ENCODE data around the gene DUSP16.
A peak's percentile ranks its signal among the peaks of the same experiment; 100 is the strongest.

The DUSP16 gene

GRCh38 chr12:12427568-12427967 lies 135.1 kb downstream of the DUSP16 start:
- TF ChIP-seq CTCF (IDR thresholded peaks at IDR 0.05; ENCODE audit: low read depth, low read length), result no peak
- DNase-seq (ENCODE audit: low read depth in 2 of 2), result no peak
- no peak overlapping the region for H3K4me3 ChIP-seq (replicated peaks in 1 of 2; ENCODE audit: low read depth in 2 of 2, low read length in 2 of 2)

- no peak for TF ChIP-seq CTCF (IDR thresholded peaks at IDR 0.05; ENCODE audit: low read depth, low read length)
- H3K4me3 ChIP-seq (replicated peaks in 1 of 2; ENCODE audit: low read depth in 2 of 2, low read length in 2 of 2), result no peak overlapping the region
- DNase-seq (ENCODE audit: low read depth in 2 of 2), result peak; percentile 51 to 61
These were observed 137.0 kb downstream of the DUSP16 start for GRCh38 chr12:12425616-12426015.

- H3K4me3 ChIP-seq (replicated peaks in 1 of 2; ENCODE audit: low read depth in 2 of 2, low read length in 2 of 2), result no peak overlapping the region
- no peak for TF ChIP-seq CTCF (IDR thresholded peaks at IDR 0.05; ENCODE audit: low read depth, low read length)
- no peak for DNase-seq (ENCODE audit: low read depth in 2 of 2)
These were observed 137.7 kb downstream of the DUSP16 start for GRCh38 chr12:12425001-12425400.
